PC-9 (cell line): Measurements from ENCODE around the gene ANKRD62.

Experiments used
- EZH2 ChIP-seq: fragments of 200-600 bp; sonication (generic); IDR thresholded peaks from 2 replicates; pipeline ENCODE4 v1.8.0; 2017; ENCODE audit warnings: antibody characterized with exemption, low read depth
- TF ChIP-seq, protein P1 (sequence below): fragments of 200-600 bp; sonication (generic); conservative IDR thresholded peaks from 2 replicates; pipeline ENCODE4 v1.6.1; 2017; ENCODE audit warnings: mixed run types, antibody characterized with exemption, mild to moderate bottlenecking, moderate library complexity

DNA sequence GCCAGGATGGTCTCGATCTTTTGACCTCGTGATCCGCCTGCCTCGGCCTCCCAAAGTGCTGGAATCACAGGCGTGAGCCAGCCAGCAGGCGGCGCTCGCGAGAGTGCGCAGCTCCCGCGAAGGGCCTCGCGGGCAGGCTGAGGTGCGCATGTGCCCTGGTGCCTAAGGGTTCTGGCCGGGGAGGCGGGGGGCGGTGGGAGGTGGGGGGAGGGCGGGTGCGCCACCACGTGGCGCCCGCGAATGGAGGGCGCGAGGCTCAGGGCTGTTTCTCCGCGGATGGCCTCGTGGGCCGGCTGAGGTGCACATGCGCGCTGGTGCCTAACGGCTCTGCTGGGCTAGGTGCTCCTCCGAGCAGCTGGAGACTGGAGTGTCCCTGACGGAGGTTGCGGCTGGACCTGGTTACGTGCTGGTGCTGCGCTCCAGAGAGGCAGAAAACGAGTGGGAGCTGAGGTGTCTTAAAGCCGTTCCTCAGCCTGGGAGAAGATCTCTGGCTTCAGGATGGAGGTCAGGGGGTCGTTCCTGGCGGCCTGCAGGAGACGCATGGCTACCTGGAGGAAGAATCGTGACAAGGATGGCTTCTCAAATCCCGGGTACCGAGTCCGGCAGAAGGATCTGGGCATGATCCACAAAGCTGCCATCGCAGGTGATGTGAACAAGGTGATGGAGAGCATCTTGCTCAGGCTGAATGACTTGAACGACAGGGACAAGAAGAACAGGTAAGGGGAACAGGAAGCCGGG is at the start of gene ANKRD62:
- TF ChIP-seq, protein P1, sequence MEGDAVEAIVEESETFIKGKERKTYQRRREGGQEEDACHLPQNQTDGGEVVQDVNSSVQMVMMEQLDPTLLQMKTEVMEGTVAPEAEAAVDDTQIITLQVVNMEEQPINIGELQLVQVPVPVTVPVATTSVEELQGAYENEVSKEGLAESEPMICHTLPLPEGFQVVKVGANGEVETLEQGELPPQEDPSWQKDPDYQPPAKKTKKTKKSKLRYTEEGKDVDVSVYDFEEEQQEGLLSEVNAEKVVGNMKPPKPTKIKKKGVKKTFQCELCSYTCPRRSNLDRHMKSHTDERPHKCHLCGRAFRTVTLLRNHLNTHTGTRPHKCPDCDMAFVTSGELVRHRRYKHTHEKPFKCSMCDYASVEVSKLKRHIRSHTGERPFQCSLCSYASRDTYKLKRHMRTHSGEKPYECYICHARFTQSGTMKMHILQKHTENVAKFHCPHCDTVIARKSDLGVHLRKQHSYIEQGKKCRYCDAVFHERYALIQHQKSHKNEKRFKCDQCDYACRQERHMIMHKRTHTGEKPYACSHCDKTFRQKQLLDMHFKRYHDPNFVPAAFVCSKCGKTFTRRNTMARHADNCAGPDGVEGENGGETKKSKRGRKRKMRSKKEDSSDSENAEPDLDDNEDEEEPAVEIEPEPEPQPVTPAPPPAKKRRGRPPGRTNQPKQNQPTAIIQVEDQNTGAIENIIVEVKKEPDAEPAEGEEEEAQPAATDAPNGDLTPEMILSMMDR, result no peak
- no peak for TF ChIP-seq EZH2
